Suprapubic skin (tissue), 4 donors: ENCODE measurements around the gene SOX13. TPM values are rescaled to one million over a fixed set of nuclear protein-coding genes. Genes with fewer than 3 reads are reported as not detected.

Source experiments
- DNase-seq, 2 donors: peaks; one replicate each; pipeline ENCODE4 v3.0.0-alpha.2; 2019; ENCODE audit warnings: low spot score in 2 of 2
- H3K27ac ChIP-seq: fragments of 200-600 bp; sonication (generic); one replicate; pipeline ENCODE4 v1.5.1; 2019
- H3K27me3 ChIP-seq: fragments of 200-600 bp; sonication (generic); one replicate; pipeline ENCODE4 v1.5.1; 2019
- H3K36me3 ChIP-seq: fragments of 200-600 bp; sonication (generic); one replicate; pipeline ENCODE4 v1.5.1; 2019
- H3K4me1 ChIP-seq: fragments of 200-600 bp; sonication (generic); one replicate; pipeline ENCODE4 v1.5.1; 2019
- H3K4me3 ChIP-seq: fragments of 200-600 bp; sonication (generic); one replicate; pipeline ENCODE4 v1.5.1; 2019; ENCODE audit warnings: mild to moderate bottlenecking
- H3K9me3 ChIP-seq: fragments of 200-600 bp; sonication (generic); one replicate; pipeline ENCODE4 v1.5.1; 2019
- EP300 ChIP-seq: sonication (generic); formaldehyde crosslinking; IDR thresholded peaks from one replicate; pipeline ENCODE4 v1.6.1; 2017; ENCODE audit warnings: antibody characterized with exemption
- POLR2A ChIP-seq, 2 donors: fragments of 450-650 bp; IDR thresholded peaks; one replicate each; pipeline ENCODE4 v1.6.1; 2017; ENCODE audit warnings: antibody characterized with exemption in 2 of 2, mild to moderate bottlenecking in 2 of 2, moderate library complexity in 2 of 2
- POLR2AphosphoS5 ChIP-seq, 3 donors: sonication (generic); formaldehyde crosslinking; IDR thresholded peaks; one replicate each; pipeline ENCODE4 v1.6.1; 2017; ENCODE audit warnings: antibody characterized with exemption in 3 of 3
- WGBS: methylation state at CpG from one replicate; pipeline ENCODE4 v1.1.5; 2018; 5-methylcytosine and 5-hydroxymethylcytosine counted together
- total RNA-seq, 4 donors: library from RNA; depleted of rRNA; stranded (reverse); fragments of >200 nt; gene quantifications; one replicate each; pipeline ENCODE4 v1.1.0, GENCODE V29; 2016
- TF ChIP-seq, protein P1 (sequence below), 2 donors: fragments of 200-600 bp in 1 of 2; fragments of 450-650 bp in 1 of 2; sonication (generic) in 1 of 2; IDR thresholded peaks; one replicate each; pipeline ENCODE4 v1.5.1; 2016 to 2019; ENCODE audit warnings: antibody characterized with exemption in 2 of 2, mild to moderate bottlenecking in 1 of 2, moderate library complexity in 1 of 2

Gene SOX13
- total RNA-seq, 4 donors from 2014 or later, result 10.1 to 20.6 (median 15.6) TPM

DNA sequence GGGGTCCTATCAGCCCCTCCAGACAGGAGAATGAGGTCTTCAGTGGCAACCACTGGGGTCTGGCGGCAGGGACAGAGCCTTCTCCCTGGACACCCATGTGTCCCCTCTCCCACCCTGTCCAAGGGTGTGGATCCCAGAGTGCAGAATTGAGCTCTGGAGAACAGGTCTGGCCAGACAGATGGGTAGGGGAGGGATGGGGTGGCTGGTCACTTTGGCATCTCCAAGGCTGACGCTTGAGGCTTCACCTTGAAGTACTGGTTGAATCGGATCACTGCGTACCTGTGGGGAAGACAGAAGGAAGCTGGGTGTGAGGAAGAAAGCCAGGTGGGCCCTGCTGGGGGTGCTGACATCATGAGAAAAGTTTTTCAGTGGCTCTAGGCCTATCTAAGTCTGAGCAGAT is 59.1 kb downstream of the SOX13 start:
- TF ChIP-seq POLR2AphosphoS5 (IDR thresholded peaks at IDR 0.05) (no peak), EP300 (no peak), POLR2A (IDR thresholded peaks at IDR 0.05) (no peak)
- TF ChIP-seq, protein P1, sequence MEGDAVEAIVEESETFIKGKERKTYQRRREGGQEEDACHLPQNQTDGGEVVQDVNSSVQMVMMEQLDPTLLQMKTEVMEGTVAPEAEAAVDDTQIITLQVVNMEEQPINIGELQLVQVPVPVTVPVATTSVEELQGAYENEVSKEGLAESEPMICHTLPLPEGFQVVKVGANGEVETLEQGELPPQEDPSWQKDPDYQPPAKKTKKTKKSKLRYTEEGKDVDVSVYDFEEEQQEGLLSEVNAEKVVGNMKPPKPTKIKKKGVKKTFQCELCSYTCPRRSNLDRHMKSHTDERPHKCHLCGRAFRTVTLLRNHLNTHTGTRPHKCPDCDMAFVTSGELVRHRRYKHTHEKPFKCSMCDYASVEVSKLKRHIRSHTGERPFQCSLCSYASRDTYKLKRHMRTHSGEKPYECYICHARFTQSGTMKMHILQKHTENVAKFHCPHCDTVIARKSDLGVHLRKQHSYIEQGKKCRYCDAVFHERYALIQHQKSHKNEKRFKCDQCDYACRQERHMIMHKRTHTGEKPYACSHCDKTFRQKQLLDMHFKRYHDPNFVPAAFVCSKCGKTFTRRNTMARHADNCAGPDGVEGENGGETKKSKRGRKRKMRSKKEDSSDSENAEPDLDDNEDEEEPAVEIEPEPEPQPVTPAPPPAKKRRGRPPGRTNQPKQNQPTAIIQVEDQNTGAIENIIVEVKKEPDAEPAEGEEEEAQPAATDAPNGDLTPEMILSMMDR (IDR thresholded peaks at IDR 0.05), result no peak
- no peak overlapping the region for H3K27ac ChIP-seq

DNA sequence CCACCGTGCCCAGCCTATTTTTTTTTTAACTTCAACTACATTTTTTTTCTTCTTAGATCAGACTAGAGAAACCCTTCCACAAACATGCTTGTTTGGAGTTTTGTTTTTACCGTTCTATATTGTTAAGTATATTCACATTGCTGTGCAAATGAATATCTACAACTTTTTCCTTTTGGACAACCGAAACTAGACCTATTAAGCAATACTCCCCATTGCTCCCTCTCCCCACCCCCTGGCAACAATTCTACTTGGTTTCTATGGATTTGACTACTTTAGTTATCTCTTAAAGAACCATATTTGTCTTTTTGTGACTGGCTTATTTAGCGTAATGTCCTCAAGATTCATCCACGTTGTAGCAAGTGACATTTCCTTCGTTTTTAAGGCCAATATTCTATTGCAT is 59.8 kb downstream of the SOX13 start:
- H3K36me3 ChIP-seq, result peaks cover 25% of the 10 kb centered on the region
- H3K27ac ChIP-seq, result no peak overlapping the region
- no peak overlapping the region for H3K4me3 ChIP-seq
- 73% methylated on average over 6 of the region's 6 CpGs for WGBS
- H3K4me1 ChIP-seq, result peaks cover 36% of the 10 kb centered on the region
- no peak for DNase-seq
- no peak for TF ChIP-seq EP300
- TF ChIP-seq POLR2A (IDR thresholded peaks at IDR 0.05), result no peak
- TF ChIP-seq, protein P1 (IDR thresholded peaks at IDR 0.05), result no peak
- no peak for TF ChIP-seq POLR2AphosphoS5 (IDR thresholded peaks at IDR 0.05)
- no peaks in the 10 kb centered on the region for H3K27me3 ChIP-seq
- no peaks in the 10 kb centered on the region for H3K9me3 ChIP-seq

More for the DNA sequence above, 59.1 kb downstream of the SOX13 start:
- WGBS, result 78% methylated on average over 4 of the region's 4 CpGs
- Histone ChIP-seq H3K4me1 (peaks cover 43% of the 10 kb centered on the region), H3K9me3 (no peaks in the 10 kb centered on the region), H3K4me3 (no peak overlapping the region), H3K27me3 (no peaks in the 10 kb centered on the region), H3K36me3 (peaks cover 17% of the 10 kb centered on the region)
- DNase-seq, result no peak

DNA sequence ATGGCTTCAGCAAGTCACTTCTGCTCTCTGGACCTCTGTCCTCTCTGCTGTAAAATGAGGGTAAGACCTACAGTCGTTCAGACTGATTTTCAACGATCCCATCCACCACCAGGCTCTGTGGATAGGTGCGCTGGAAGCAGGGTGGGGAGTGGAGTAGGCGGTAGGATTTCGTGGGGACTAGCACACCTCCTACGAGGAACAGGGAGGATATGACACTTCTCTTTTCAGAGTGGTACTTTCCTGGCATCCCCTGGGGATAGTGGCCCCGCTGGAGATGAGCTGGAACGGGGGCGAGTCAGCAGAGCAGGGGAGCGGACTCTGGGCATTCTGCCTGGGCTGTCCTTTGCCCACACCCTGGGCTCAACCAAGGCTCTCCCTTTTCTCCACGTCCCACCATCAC is 61.2 kb downstream of the SOX13 start:
- no peak for TF ChIP-seq POLR2A (IDR thresholded peaks at IDR 0.05)
- no peak for TF ChIP-seq EP300
- TF ChIP-seq, protein P1 (IDR thresholded peaks at IDR 0.05), result no peak
- no peak for TF ChIP-seq POLR2AphosphoS5 (IDR thresholded peaks at IDR 0.05)
- Histone ChIP-seq H3K4me3 (no peak overlapping the region), H3K27me3 (no peaks in the 10 kb centered on the region), H3K9me3 (no peaks in the 10 kb centered on the region), H3K27ac (no peak overlapping the region), H3K36me3 (peaks cover 37% of the 10 kb centered on the region), H3K4me1 (peaks cover 22% of the 10 kb centered on the region)
- no peak for DNase-seq
- WGBS, result 80% methylated on average over 8 of the region's 11 CpGs

DNA sequence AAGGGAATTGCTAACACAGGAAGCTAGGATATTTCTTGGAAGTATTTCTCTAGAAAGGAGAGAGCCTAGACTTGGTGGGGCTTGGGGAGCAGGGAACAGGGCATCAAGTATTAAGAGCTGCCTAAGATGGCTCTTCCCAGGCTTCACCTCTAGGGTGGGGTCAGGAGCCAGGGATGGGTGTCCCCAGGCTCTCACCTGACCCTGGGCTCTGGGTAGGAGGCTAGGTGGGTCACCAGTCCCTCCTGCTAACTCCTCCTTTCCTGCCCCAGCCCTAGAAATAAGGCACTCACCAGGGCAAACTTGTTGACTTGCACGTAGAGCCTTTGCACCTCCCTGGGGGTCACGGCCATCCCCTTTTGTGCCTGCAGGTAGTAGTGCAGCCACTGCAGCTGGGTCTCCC is 63.9 kb downstream of the SOX13 start:
- DNase-seq, result no peak
- Histone ChIP-seq H3K36me3 (peaks cover 60% of the 10 kb centered on the region), H3K4me3 (no peak overlapping the region), H3K27me3 (no peaks in the 10 kb centered on the region), H3K27ac (no peak overlapping the region), H3K9me3 (no peaks in the 10 kb centered on the region), H3K4me1 (no peaks in the 10 kb centered on the region)
- 67% methylated on average over 2 of the region's 2 CpGs for WGBS
- TF ChIP-seq EP300 (no peak), POLR2A (IDR thresholded peaks at IDR 0.05) (no peak)
- TF ChIP-seq, protein P1 (IDR thresholded peaks at IDR 0.05), result no peak

DNA sequence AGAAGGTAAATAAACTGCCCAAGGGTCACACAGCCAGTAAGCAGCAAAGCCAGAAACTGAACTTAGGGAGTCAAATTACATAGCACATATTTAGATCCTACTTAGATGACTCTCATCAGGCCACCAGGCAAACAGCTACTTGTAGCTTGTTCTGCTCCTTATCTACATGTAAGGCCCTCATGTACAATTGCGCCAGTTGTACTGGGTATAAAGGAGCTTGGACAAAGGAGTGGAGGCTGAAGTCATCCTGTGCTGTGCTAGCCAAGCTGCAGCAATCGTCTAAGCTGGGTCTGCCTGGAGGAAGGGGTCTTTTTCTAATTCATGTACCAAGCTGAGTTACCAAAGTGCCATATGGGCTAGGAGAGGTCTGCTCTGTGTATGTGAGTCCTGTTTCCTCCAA is 66.2 kb downstream of the SOX13 start:
- WGBS, result 94% methylated on average over 2 of the region's 2 CpGs
- Histone ChIP-seq H3K36me3 (peaks cover 63% of the 10 kb centered on the region), H3K4me1 (no peaks in the 10 kb centered on the region), H3K4me3 (no peak overlapping the region), H3K27ac (no peak overlapping the region), H3K9me3 (no peaks in the 10 kb centered on the region), H3K27me3 (no peaks in the 10 kb centered on the region)
- no peak for DNase-seq
- TF ChIP-seq POLR2A (IDR thresholded peaks at IDR 0.05) (no peak), POLR2AphosphoS5 (IDR thresholded peaks at IDR 0.05) (no peak), EP300 (no peak)
- TF ChIP-seq, protein P1 (IDR thresholded peaks at IDR 0.05), result no peak
